HL-60 (cell line): ENCODE results near the gene NUCKS1.
A peak's percentile ranks its signal among the peaks of the same experiment; 100 is the strongest.

Source experiments
- DNase-seq, 2 experiments: peaks; one replicate each; pipeline ENCODE4 v3.0.0-alpha.2; 2010 to 2020; ENCODE audit warnings: low read depth in 1 of 2, low spot score in 1 of 2
- H3K27ac ChIP-seq: fragments of 250-450 bp; sonication (Bioruptor Pico); replicated peaks from 2 replicates; pipeline ENCODE4 v1.5.1; 2020; ENCODE audit warnings: mild to moderate bottlenecking, moderate library complexity
- H3K27me3 ChIP-seq: fragments of 250-450 bp; sonication (Bioruptor Pico); 2 replicates; pipeline ENCODE4 v1.5.1; 2021; ENCODE audit warnings: mild to moderate bottlenecking, moderate library complexity; ENCODE audit not compliant: insufficient read depth, poor library complexity, severe bottlenecking
- H3K4me3 ChIP-seq: replicated peaks from 2 replicates; pipeline ENCODE4 v1.5.1; 2011; ENCODE audit warnings: mild to moderate bottlenecking, control low read depth, low read length; ENCODE audit not compliant: insufficient read depth
- GABPA ChIP-seq: IDR thresholded peaks from 2 replicates; pipeline ENCODE4 v1.6.1; 2012; ENCODE audit warnings: low read depth
- POLR2AphosphoS5 ChIP-seq: IDR thresholded peaks from 2 replicates; pipeline ENCODE4 v1.6.1; 2012; ENCODE audit warnings: low read depth
- REST ChIP-seq: IDR thresholded peaks from 2 replicates; pipeline ENCODE4 v1.6.1; 2012; ENCODE audit warnings: low read depth; ENCODE audit not compliant: insufficient replicate concordance
- SPI1 ChIP-seq: IDR thresholded peaks from 2 replicates; pipeline ENCODE4 v1.6.1; 2012; ENCODE audit warnings: low read depth, mild to moderate bottlenecking, borderline replicate concordance
- TF ChIP-seq, protein P1 (sequence below): IDR thresholded peaks from one replicate; pipeline ENCODE4 v1.5.1; 2011; ENCODE audit warnings: low read length, control low read depth, inconsistent platforms; ENCODE audit not compliant: insufficient read depth

The NUCKS1 gene

GRCh38 chr1:205791568-205792180 lies 41.7 kb upstream of the NUCKS1 start:
- TF ChIP-seq SPI1 = no peak
- TF ChIP-seq, protein P1, sequence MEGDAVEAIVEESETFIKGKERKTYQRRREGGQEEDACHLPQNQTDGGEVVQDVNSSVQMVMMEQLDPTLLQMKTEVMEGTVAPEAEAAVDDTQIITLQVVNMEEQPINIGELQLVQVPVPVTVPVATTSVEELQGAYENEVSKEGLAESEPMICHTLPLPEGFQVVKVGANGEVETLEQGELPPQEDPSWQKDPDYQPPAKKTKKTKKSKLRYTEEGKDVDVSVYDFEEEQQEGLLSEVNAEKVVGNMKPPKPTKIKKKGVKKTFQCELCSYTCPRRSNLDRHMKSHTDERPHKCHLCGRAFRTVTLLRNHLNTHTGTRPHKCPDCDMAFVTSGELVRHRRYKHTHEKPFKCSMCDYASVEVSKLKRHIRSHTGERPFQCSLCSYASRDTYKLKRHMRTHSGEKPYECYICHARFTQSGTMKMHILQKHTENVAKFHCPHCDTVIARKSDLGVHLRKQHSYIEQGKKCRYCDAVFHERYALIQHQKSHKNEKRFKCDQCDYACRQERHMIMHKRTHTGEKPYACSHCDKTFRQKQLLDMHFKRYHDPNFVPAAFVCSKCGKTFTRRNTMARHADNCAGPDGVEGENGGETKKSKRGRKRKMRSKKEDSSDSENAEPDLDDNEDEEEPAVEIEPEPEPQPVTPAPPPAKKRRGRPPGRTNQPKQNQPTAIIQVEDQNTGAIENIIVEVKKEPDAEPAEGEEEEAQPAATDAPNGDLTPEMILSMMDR = peak; percentile 78
- no peaks in the 10 kb centered on the region for H3K27me3 ChIP-seq
- DNase-seq = peak in 1 of 2 experiments; percentile 70
- H3K27ac ChIP-seq = no peak overlapping the region
- H3K4me3 ChIP-seq = no peak overlapping the region

DNA sequence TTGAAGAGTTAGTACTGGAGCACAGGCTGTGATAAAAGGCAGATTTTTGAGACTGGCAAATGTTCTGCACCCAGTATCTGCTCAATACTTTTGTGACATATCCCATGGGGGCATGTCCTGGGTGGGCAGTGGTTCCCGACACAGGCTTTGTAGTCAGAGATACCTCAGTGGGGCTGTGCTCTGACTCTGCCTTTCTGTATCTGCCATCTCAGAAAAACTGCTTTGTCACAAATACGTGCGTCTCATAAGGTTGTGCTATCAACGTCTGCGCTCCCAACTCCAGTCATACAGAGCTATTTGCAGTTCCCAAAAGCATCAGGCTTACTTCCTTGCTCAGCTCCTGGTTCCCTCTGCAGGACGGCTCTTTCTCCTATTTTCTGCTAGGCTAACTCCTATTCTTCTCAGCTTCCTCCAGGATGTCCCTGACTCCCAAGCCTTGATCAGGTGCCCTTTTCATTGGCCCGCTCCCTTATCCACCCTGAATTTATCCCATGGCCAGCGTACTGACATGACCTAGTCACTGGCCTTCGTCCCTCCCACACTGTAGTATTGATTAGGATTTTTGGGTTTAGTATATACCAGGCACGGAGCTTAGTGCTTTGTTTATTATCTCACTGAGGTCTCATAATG lies 37.4 kb upstream of the NUCKS1 start:
- no peak overlapping the region for H3K27ac ChIP-seq
- DNase-seq = no peak
- no peak overlapping the region for H3K4me3 ChIP-seq
- no peaks in the 10 kb centered on the region for H3K27me3 ChIP-seq
- TF ChIP-seq GABPA (no peak), SPI1 (no peak), POLR2AphosphoS5 (no peak), REST (no peak)
- TF ChIP-seq, protein P1 = no peak

DNA sequence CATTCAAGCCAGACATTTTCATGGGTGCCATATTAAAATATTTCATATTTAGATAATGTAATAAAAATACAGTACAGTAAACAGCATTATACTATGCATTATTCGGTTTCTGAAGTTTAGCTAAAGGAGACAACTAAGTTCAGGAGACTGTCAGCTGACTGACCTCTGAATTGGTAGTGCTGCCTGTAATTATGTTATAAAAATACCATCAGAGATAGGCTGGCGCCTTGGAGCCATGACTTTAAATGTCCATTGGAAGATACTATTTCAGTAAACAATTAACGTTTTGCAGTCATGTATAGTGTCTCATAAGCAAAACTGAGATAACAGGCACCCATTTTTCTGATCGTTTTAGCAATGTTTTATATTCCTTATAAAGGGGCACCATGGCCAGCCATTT lies 36.6 kb upstream of the NUCKS1 start:
- Histone ChIP-seq H3K27ac (no peak overlapping the region), H3K4me3 (no peak overlapping the region), H3K27me3 (no peaks in the 10 kb centered on the region)
- TF ChIP-seq GABPA (no peak), POLR2AphosphoS5 (no peak), SPI1 (no peak), REST (no peak)
- TF ChIP-seq, protein P1 = no peak
- DNase-seq = no peak

GRCh38 chr1:205785446-205785845 lies 35.5 kb upstream of the NUCKS1 start:
- TF ChIP-seq GABPA = no peak
- no peak for TF ChIP-seq POLR2AphosphoS5
- TF ChIP-seq, protein P1 = no peak
- Histone ChIP-seq H3K27ac (no peak overlapping the region), H3K27me3 (no peaks in the 10 kb centered on the region), H3K4me3 (no peak overlapping the region)
- DNase-seq = no peak
